H1 (cell line): ENCODE data around the gene ARMH1. TPM values are rescaled to one million over a fixed set of nuclear protein-coding genes. Genes with fewer than 3 reads are reported as not detected.

Source experiments
- CTCF ChIA-PET: fragments of 300-600 bp; sonication (Branson Sonifier 250); formaldehyde crosslinking; loops from one replicate; lab custom pipeline; 2021; ENCODE audit not compliant: partially characterized antibody; lab: Charles Lee
- POLR2A ChIA-PET: fragments of 300-600 bp; sonication (Branson Sonifier 250); formaldehyde crosslinking; loops from one replicate; lab custom pipeline; 2021; ENCODE audit warnings: inconsistent platforms; ENCODE audit not compliant: partially characterized antibody; lab: Charles Lee
- DNase-seq, 2 experiments: peaks; one replicate each; pipeline versions ENCODE4 v3.0.0 to v3.0.0-alpha.2; 2010 to 2022; ENCODE audit warnings: low spot score in 2 of 2, low read depth in 1 of 2, mixed read lengths in 1 of 2
- FAIRE-seq: peaks from 2 replicates; lab custom pipeline; 2011; peaks lifted over from hg19 to GRCh38; lab: Jason Lieb, UNC
- H2AFZ ChIP-seq: 2 replicates; pipeline ENCODE4 v1.8.1; 2012; ENCODE audit warnings: low read length, inconsistent platforms
- H2AK5ac ChIP-seq: 2 replicates; pipeline ENCODE4 v1.6.1; 2013; ENCODE audit warnings: low read depth, low read length
- H2BK120ac ChIP-seq: replicated peaks from 2 replicates; pipeline ENCODE3; 2013; ENCODE audit warnings: low read depth, low read length, inconsistent platforms
- H2BK12ac ChIP-seq: 2 replicates; pipeline ENCODE4 v1.6.1; 2013; ENCODE audit warnings: low read depth, low read length
- H2BK15ac ChIP-seq: 2 replicates; pipeline ENCODE4 v1.6.1; 2013; ENCODE audit warnings: low read length
- H2BK20ac ChIP-seq: 2 replicates; pipeline ENCODE4 v1.6.1; 2013; ENCODE audit warnings: low read length
- H2BK5ac ChIP-seq: 2 replicates; pipeline ENCODE4 v1.6.1; 2013; ENCODE audit warnings: low read depth, low read length
- H3K14ac ChIP-seq: 2 replicates; pipeline ENCODE4 v1.6.1; 2013; ENCODE audit warnings: inconsistent platforms; ENCODE audit not compliant: insufficient read length
- H3K18ac ChIP-seq: 2 replicates; pipeline ENCODE4 v1.6.1; 2013; ENCODE audit warnings: low read length; ENCODE audit errors: extremely low read depth
- H3K23ac ChIP-seq: 2 replicates; pipeline ENCODE4 v1.6.1; 2013; ENCODE audit warnings: inconsistent platforms; ENCODE audit not compliant: insufficient read length
- H3K23me2 ChIP-seq: 2 replicates; pipeline ENCODE4 v1.6.1; 2013; ENCODE audit warnings: low read depth, low read length
- H3K27ac ChIP-seq: 2 replicates; pipeline ENCODE4 v1.6.1; 2011; ENCODE audit warnings: low read depth, low read length, inconsistent platforms
- H3K27me3 ChIP-seq, 4 experiments: replicated peaks in 1 of 4; 1 replicate in 1 of 4; 2 replicates in 3 of 4; pipeline versions ENCODE4 v1.6.1 to v1.8.1; 2011 to 2013; ENCODE audit warnings: low read length in 3 of 4, mild to moderate bottlenecking in 3 of 4, inconsistent platforms in 2 of 4, mixed read lengths in 2 of 4, moderate library complexity in 1 of 4; ENCODE audit not compliant: control insufficient read depth in 3 of 4, insufficient read depth in 3 of 4; ENCODE audit errors: extremely low read depth in 1 of 4
- H3K36me3 ChIP-seq, 4 experiments: 2 replicates each; pipeline versions ENCODE4 v1.6.1 to v1.8.1; 2011 to 2013; ENCODE audit warnings: mild to moderate bottlenecking in 4 of 4, low read length in 3 of 4, moderate library complexity in 2 of 4, control low read depth in 1 of 4, inconsistent platforms in 1 of 4; ENCODE audit not compliant: insufficient read depth in 4 of 4, control insufficient read depth in 2 of 4
- H3K4ac ChIP-seq: replicated peaks from 2 replicates; pipeline ENCODE3; 2013; ENCODE audit warnings: low read length, low read depth, mixed read lengths, inconsistent platforms; ENCODE audit not compliant: insufficient read length
- H3K4me1 ChIP-seq, 4 experiments: replicated peaks in 1 of 4; 1 replicate in 1 of 4; 2 replicates in 3 of 4; pipeline versions ENCODE4 v1.6.1 to v1.8.1; 2011 to 2013; ENCODE audit warnings: low read length in 3 of 4, inconsistent platforms in 2 of 4, mixed read lengths in 1 of 4; ENCODE audit not compliant: insufficient read depth in 4 of 4, control insufficient read depth in 3 of 4
- H3K4me2 ChIP-seq, 2 experiments: 2 replicates each; pipeline versions ENCODE4 v1.6.1 to v1.8.1; 2011 to 2013; ENCODE audit warnings: low read depth in 2 of 2, low read length in 2 of 2, control low read depth in 1 of 2, inconsistent platforms in 1 of 2, mild to moderate bottlenecking in 1 of 2; ENCODE audit not compliant: insufficient read depth in 1 of 2
- H3K4me3 ChIP-seq, 4 experiments: fragments of 200-600, 300-600 bp in 1 of 4; sonication (generic), shearing (Covaris generic), sonication (Bioruptor Twin) in 1 of 4; 2 replicates each; pipeline versions ENCODE4 v1.5.1 to v1.8.1; 2011 to 2016; ENCODE audit warnings: low read length in 4 of 4, low read depth in 3 of 4, control low read depth in 2 of 4, inconsistent platforms in 2 of 4, mild to moderate bottlenecking in 2 of 4, mixed read lengths in 1 of 4, moderate library complexity in 1 of 4; ENCODE audit not compliant: insufficient read depth in 2 of 4; ENCODE audit errors: extremely low read depth in 1 of 4
- H3K56ac ChIP-seq: replicated peaks from 2 replicates; pipeline ENCODE3; 2013; ENCODE audit warnings: low read depth, mild to moderate bottlenecking, mixed read lengths, low read length, inconsistent platforms; ENCODE audit not compliant: insufficient read length
- H3K79me1 ChIP-seq: 2 replicates; pipeline ENCODE4 v1.6.1; 2013; ENCODE audit warnings: low read depth, low read length, control low read depth
- H3K79me2 ChIP-seq, 2 experiments: 2 replicates each; pipeline versions ENCODE4 v1.6.1 to v1.8.1; 2012 to 2013; ENCODE audit warnings: low read length in 2 of 2, mild to moderate bottlenecking in 2 of 2, inconsistent platforms in 1 of 2; ENCODE audit not compliant: insufficient read depth in 2 of 2, control insufficient read depth in 1 of 2
- H3K9ac ChIP-seq, 4 experiments: replicated peaks in 1 of 4; 1 replicate in 1 of 4; 2 replicates in 3 of 4; pipeline versions ENCODE4 v1.6.1 to v1.8.1; 2011 to 2013; ENCODE audit warnings: low read depth in 3 of 4, low read length in 3 of 4, control low read depth in 2 of 4, mild to moderate bottlenecking in 2 of 4, moderate library complexity in 2 of 4, inconsistent platforms in 1 of 4; ENCODE audit errors: extremely low read depth in 1 of 4
- H3K9me3 ChIP-seq, 2 experiments: 2 replicates each; pipeline versions ENCODE4 v1.6.1 to v1.8.1; 2012 to 2013; ENCODE audit warnings: mild to moderate bottlenecking in 2 of 2, moderate library complexity in 2 of 2, control low read depth in 1 of 2, inconsistent platforms in 1 of 2, low read depth in 1 of 2, low read length in 1 of 2, mixed read lengths in 1 of 2; ENCODE audit not compliant: insufficient read depth in 2 of 2
- H4K20me1 ChIP-seq, 2 experiments: replicated peaks in 1 of 2; 2 replicates each; pipeline versions ENCODE3 to v1.8.1; 2011 to 2013; ENCODE audit warnings: inconsistent platforms in 2 of 2, low read length in 2 of 2, mild to moderate bottlenecking in 1 of 2; ENCODE audit not compliant: insufficient read depth in 2 of 2, control insufficient read depth in 1 of 2
- H4K5ac ChIP-seq: 2 replicates; pipeline ENCODE4 v1.6.1; 2013; ENCODE audit warnings: low read length, low read depth, mixed read lengths, inconsistent platforms; ENCODE audit not compliant: insufficient read length
- H4K8ac ChIP-seq: 2 replicates; pipeline ENCODE4 v1.8.0; 2013; ENCODE audit warnings: mild to moderate bottlenecking, moderate library complexity, low read length, inconsistent platforms; ENCODE audit not compliant: insufficient read depth; ENCODE audit errors: extremely low read depth
- H4K91ac ChIP-seq: replicated peaks from 2 replicates; pipeline ENCODE3; 2013; ENCODE audit warnings: low read length, mixed read lengths, inconsistent platforms; ENCODE audit not compliant: insufficient read length
- BACH1 ChIP-seq: IDR thresholded peaks from 2 replicates; pipeline ENCODE4 v1.6.1; 2012; ENCODE audit warnings: low read length, improper control_type of control experiment
- BCL11A ChIP-seq, 2 experiments: IDR thresholded peaks; one replicate each; pipeline ENCODE4 v1.6.1; 2011; ENCODE audit warnings: low read depth in 2 of 2, low read length in 2 of 2, mild to moderate bottlenecking in 2 of 2
- BRCA1 ChIP-seq: IDR thresholded peaks from 2 replicates; pipeline ENCODE4 v1.6.1; 2012; ENCODE audit warnings: low read depth, low read length, improper control_type of control experiment
- CHD2 ChIP-seq: IDR thresholded peaks from 2 replicates; pipeline ENCODE4 v1.6.1; 2012; ENCODE audit warnings: low read length, improper control_type of control experiment
- CTBP2 ChIP-seq: IDR thresholded peaks from 2 replicates; pipeline ENCODE4 v1.7.0; 2011; ENCODE audit warnings: borderline replicate concordance, mild to moderate bottlenecking, moderate library complexity, mixed read lengths, low read length; ENCODE audit not compliant: insufficient read depth, insufficient read length
- EZH2 ChIP-seq: fragments of 200-600 bp; sonication (generic); IDR thresholded peaks from 2 replicates; pipeline ENCODE4 v1.7.1; 2012; ENCODE audit warnings: low read depth, mild to moderate bottlenecking, moderate library complexity, low read length, inconsistent platforms; ENCODE audit not compliant: severe bottlenecking
- HDAC6 ChIP-seq: IDR thresholded peaks from one replicate; pipeline ENCODE4 v1.7.1; 2012; ENCODE audit warnings: low read depth, mild to moderate bottlenecking, inconsistent platforms, low read length, moderate library complexity
- KDM4A ChIP-seq: IDR thresholded peaks from one replicate; pipeline ENCODE4 v1.7.1; 2012; ENCODE audit warnings: low read depth, mild to moderate bottlenecking, moderate library complexity, low read length, inconsistent platforms; ENCODE audit not compliant: severe bottlenecking
- NRF1 ChIP-seq: IDR thresholded peaks from 2 replicates; pipeline ENCODE4 v1.6.1; 2011; ENCODE audit warnings: mild to moderate bottlenecking, low read depth, low read length, improper control_type of control experiment
- POU5F1 ChIP-seq: IDR thresholded peaks from 2 replicates; pipeline ENCODE4 v1.6.1; 2011; ENCODE audit warnings: low read depth, mild to moderate bottlenecking, low read length, moderate library complexity
- SAP30 ChIP-seq: fragments of 300-600 bp; sonication (generic); IDR thresholded peaks from 2 replicates; pipeline ENCODE4 v1.7.1; 2012; ENCODE audit warnings: low read length, moderate library complexity, mild to moderate bottlenecking, inconsistent platforms; ENCODE audit not compliant: insufficient read depth, insufficient replicate concordance
- SIRT6 ChIP-seq: IDR thresholded peaks from one replicate; pipeline ENCODE4 v1.7.1; 2012; ENCODE audit warnings: low read length, inconsistent platforms
- TCF12 ChIP-seq: IDR thresholded peaks from 2 replicates; pipeline ENCODE4 v1.6.1; 2011; ENCODE audit warnings: low read depth, mild to moderate bottlenecking, low read length
- YY1 ChIP-seq: IDR thresholded peaks from 2 replicates; pipeline ENCODE4 v1.6.1; 2011; ENCODE audit warnings: low read depth, mild to moderate bottlenecking, low read length
- WGBS, 2 experiments: shearing (Covaris generic) in 1 of 2; methylation state at CpG; one replicate each; pipeline versions ENCODE4 v1.1.6 to v1.1.7; 2013 to 2015; ENCODE audit warnings: low lambda C conversion rate in 2 of 2, mixed read lengths in 2 of 2, inconsistent platforms in 1 of 2, low coverage in 1 of 2, missing lambda C conversion rate in 1 of 2; ENCODE audit not compliant: insufficient replicate concordance in 2 of 2, insufficient coverage in 1 of 2, insufficient read length in 1 of 2; ENCODE audit errors: extremely low coverage in 1 of 2, missing lambda C conversion rate in 1 of 2; 5-methylcytosine and 5-hydroxymethylcytosine counted together
- polyA plus RNA-seq, 7 experiments: library from polyadenylated mRNA; depleted of rRNA in 3 of 7; stranded (reverse) in 5 of 7; unstranded in 2 of 7; fragments of >200 nt in 5 of 7; fragments of 200-250 nt in 2 of 7; gene quantifications; 1 replicate in 5 of 7; 2 replicates in 1 of 7; 4 replicates in 1 of 7; pipeline versions ENCODE4 v1.2.1 to v1.2.3, GENCODE V29; 2011 to 2013; ENCODE audit warnings: missing spikeins in 2 of 7, mixed read lengths in 2 of 7
- total RNA-seq: library from RNA; stranded (reverse); fragmentation: NEBNext Ultra II Directional; extraction: Animal tissue kit (Norgen Biotek cat#: 25700); gene quantifications from 2 replicates; pipeline ENCODE4 v1.2.1, GENCODE V29; 2021

ARMH1 gene
- total and polyA plus RNA-seq, 2 of the 8 experiments (the other 6 are each of a cell fraction or from before 2014, with no cell fraction given), result 0.82 to 0.85 TPM

DNA sequence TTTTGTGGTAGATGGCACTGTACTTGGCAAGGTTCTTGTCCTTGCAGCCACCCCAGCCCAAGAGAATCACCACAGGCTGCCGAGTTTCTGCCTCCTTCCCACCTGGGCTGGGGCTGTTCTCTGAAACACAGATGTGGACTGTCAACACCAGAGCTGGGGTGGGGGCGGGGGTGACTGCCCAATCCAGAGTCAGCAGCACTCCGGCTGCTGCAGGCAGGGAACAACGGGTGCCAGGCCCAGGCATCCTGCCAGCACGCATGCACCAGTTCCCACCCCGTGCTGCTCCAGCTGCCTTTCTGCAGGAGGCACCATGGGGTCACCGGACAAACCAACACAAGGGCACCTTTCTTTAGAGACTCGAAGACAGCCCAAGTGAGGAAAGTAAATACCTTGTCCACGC, 14.3 kb upstream of the ARMH1 start:
- Histone ChIP-seq H3K4ac (no peak overlapping the region), H3K9ac (no peak overlapping the region), H2AFZ (no peak overlapping the region), H4K8ac (no peak overlapping the region; the same call in 1 of the 2 replicates), H3K23me2 (no peaks in the 10 kb centered on the region), H3K4me1 (no peaks in the 10 kb centered on the region; a peak in 2 of 7 replicates), H3K14ac (no peak overlapping the region), H2BK20ac (no peak overlapping the region), H3K23ac (no peak overlapping the region), H4K20me1 (no peaks in the 10 kb centered on the region), H2BK120ac (no peak overlapping the region), H3K79me2 (no peaks in the 10 kb centered on the region), H2AK5ac (no peak overlapping the region), H3K27me3 (no peaks in the 10 kb centered on the region), H3K18ac (no peak overlapping the region), H4K5ac (no peak overlapping the region), H3K56ac (no peak overlapping the region), H2BK5ac (peak overlapping the region; percentile 75), H2BK12ac (0 out of 2 replicates have a peak overlapping the region, but pooled peaks have one; percentile 17), H2BK15ac (no peak overlapping the region), H3K9me3 (no peaks in the 10 kb centered on the region), H3K4me3 (no peak overlapping the region), H3K79me1 (no peaks in the 10 kb centered on the region), H3K36me3 (no peaks in the 10 kb centered on the region), H4K91ac (no peak overlapping the region), H3K27ac (no peak overlapping the region), H3K4me2 (no peak overlapping the region)
- DNase-seq (no peak), FAIRE-seq (no peak)
- POLR2A ChIA-PET, result interaction anchor here (0.6 to 1.6 kb wide), 5 partner anchors 10 to 538 kb away, joined by 3 to 6 read pairs (median 4); partner anchors contain the start of genes ARMH1 and TMEM53
- WGBS, 2 experiments, result 90% methylated on average over 9 of the region's 9 CpGs; no CpG with 5 or more reads in 1 of the 2 experiments
- CTCF ChIA-PET, result interaction anchor here (0.6 to 7.6 kb wide), 7 partner anchors 9 to 902 kb away, joined by 3 to 45 read pairs (median 3); no protein-coding TSS in a partner anchor
- TF ChIP-seq CHD2, result no peak
- TF ChIP-seq EZH2, result no peak
- TF ChIP-seq NRF1, result no peak
- TF ChIP-seq KDM4A, result no peak
- no peak for TF ChIP-seq SAP30
- TF ChIP-seq SIRT6, result no peak
- TF ChIP-seq BRCA1, result no peak
- TF ChIP-seq BCL11A (IDR thresholded peaks at IDR 0.05; ENCODE audit: low read depth in 2 of 2, low read length in 2 of 2), result no peak
- no peak for TF ChIP-seq TCF12
- no peak for TF ChIP-seq HDAC6
- no peak for TF ChIP-seq BACH1
- no peak for TF ChIP-seq POU5F1
- TF ChIP-seq YY1, result no peak
- TF ChIP-seq CTBP2, result no peak
